Gastrocnemius medialis (tissue), 4 donors: Measurements from ENCODE around the gene FAM234A.

Source experiments
- CTCF ChIP-seq, 5 experiments: fragments of 450-650 bp in 3 of 5; fragments of 200-600 bp in 2 of 5; sonication (generic) in 2 of 5; IDR thresholded peaks in 4 of 5; conservative IDR thresholded peaks in 1 of 5; 1 replicate in 4 of 5; 2 replicates in 1 of 5; pipeline ENCODE4 v1.5.1; 2016 to 2019; ENCODE audit warnings: antibody characterized with exemption in 5 of 5, mild to moderate bottlenecking in 3 of 5, moderate library complexity in 3 of 5
- POLR2A ChIP-seq, 2 donors: fragments of 450-650 bp; IDR thresholded peaks; one replicate each; pipeline ENCODE4 v1.6.1; 2017; ENCODE audit warnings: antibody characterized with exemption in 2 of 2, mild to moderate bottlenecking in 2 of 2, moderate library complexity in 2 of 2

DNA sequence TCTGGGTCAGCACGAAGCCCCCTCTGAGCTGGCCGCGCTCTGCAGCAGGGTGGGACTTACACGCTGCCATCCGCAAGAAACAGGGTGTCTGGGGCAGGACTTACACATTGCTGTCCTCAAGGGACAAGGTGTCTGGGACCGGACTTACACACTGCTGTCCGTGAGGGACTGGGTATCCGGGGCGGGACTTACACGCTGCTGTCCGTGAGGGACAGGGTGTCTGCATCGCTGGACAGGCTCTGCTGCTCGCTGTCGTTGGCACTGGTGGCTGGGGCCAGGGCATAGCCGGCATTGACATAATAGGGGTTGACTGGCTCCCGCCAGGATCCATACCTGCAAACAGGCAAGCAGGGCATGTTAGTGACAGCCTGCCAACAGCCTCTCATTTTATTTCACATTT, 79.7 kb downstream of the FAM234A start:
- no peak for TF ChIP-seq CTCF (IDR thresholded peaks at IDR 0.05 in 4 of 5, conservative IDR thresholded peaks at IDR 0.05 in 1 of 5)
- TF ChIP-seq POLR2A (IDR thresholded peaks at IDR 0.05), result no peak
